ENCODE data around the gene MDM2.

Gene MDM2

DNA sequence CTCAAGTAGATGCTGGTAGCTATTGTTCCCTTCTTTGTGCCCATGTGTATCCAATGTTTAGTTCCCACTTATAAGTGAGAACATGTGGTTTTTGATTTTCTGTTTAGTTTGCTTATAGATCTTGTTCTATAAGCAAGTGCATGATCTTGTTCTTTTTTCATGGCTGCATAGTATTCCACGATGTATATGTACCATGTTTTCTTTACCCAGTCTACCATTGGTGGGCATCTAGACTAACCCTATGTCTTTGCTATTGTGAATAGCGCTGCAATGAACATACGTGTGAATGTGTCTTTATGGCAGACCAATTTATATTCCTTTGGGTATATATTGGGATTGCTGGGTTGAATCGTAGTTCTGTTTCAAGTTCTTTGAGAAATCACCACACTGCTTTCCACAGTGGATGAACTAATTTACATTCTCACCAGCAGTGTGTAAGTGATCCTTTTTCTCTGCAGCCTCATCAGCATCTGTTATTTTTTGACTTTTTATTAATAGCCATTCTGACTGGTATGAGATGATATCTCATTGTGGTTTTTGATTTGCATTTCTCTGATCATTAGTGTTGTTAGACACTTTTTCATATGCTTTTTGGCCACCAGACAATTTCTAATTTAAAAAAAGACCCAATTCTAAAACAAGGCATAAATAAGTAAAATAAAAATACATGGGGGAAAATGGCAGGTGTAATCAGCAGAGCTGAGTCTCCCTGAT lies 74.4 kb downstream of the MDM2 start:
- DNase-seq = no peak

DNA sequence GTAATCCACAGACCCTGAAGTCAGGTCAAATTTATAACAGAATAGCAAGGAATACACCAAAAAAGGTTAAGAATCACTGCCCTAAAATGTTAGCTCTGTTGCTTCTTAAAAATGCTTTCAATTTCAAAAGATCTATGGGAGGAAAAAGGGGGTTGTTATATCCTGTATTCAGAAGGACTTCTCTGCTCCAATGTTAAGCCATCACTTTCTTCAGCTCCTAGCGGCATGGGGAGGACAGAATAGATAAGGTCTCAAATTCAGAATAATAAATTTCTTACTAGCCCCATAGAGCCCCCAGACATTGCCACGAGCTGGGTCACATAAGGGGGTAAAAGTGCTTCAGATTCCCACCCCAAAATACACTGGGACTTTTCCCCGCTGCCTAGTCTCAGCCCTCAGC lies 75.2 kb downstream of the MDM2 start:
- no peak for DNase-seq

DNA sequence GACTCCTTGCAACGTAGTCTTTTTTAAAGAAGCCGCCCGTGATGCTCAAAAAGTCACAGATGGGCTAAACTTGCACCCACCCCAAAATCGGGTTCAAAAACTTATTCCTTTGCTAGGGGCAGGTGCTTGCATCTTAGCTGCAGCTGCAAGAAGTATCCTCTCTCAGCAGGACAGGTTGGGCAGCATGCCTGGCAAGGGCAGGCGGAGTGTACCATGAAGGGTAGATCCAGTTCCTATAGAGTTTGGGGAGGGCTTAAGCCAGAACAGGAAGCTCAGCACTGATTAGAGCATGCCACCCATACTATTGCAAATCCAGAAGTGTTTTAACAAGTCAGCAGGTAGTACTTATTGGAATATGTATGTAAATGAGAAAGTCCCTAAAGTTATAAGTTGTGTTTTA lies 76.3 kb downstream of the MDM2 start:
- no peak for DNase-seq

DNA sequence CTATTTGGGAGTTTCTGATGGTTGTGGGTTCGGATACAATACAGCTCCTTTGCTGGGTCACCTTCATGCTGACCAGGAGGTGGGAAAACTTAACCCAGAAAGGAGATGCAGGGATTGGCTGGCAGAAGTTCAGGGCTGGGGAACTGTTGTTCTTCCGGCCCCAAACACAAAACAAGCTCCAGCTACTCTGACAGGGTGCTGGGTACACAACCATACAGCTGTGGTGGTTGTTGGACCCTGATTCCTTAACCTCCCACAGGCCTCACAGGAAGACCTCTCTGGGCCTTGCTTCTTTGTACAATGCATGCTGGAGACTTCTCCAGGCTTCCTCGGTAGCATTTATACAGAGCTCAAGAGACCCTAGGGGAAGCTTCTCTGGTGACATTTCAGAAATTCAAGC lies 77.4 kb downstream of the MDM2 start:
- no peak for DNase-seq

DNA sequence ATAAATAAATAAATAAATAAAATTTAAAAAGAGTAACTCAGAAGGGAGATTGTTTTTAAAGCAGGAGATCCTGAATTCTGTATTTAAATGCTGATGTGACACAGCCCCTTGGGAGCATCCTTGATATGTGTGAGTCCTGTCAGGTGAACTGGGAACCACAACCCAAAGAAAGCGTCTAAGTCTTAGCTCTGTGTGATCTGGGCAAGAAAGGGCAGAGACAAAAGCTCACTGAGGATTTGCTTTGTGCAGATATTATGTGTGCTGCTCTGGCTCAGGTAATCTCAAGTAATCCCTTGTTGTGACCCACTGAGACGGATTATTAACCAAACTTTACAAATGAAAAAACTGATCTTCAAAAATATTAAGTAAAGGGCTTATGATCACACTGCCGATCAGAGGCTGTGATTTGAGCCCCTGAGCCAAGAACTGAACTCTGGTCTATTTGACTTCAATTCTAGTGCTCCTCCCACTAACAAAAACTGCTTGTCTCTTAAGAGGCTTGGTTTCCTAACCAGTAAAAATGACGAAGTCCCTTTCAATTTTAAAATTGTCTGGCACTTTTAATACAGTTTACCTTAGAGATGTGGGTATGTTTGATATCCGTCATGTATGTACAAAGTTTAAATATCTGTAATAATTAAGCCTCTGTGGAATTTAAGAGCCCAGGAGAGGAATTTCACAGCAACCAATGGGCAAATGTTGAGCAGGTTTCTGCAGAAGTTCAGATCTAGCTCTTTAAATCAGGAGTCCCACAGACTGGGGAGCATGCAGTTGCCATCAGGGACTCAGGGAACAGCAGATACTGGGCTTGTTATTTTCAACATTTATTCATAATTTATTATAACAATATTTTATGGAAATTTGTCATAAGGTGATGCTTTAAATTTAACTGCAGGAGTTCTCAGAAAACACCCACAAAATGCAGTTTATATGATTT lies 78.9 kb downstream of the MDM2 start:
- no peak for DNase-seq

DNA sequence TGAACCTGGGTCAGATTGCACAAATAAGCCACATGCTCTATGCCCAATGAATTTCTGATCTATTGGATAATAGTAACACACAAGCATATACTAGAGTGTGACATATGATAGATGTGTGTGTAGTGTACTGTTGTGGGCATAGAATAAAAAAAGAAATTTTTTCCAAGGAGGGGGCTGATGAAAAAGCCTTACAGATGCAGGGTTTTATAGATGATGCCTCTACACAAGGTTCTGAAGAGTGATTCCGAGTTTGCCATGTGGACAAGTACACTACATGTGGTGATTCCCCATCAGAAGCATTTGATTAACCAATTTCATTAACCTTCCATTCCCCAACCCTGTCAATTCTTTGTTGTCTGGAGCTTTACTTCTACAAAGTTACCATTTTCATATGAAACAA lies 79.7 kb downstream of the MDM2 start:
- no peak for DNase-seq

DNA sequence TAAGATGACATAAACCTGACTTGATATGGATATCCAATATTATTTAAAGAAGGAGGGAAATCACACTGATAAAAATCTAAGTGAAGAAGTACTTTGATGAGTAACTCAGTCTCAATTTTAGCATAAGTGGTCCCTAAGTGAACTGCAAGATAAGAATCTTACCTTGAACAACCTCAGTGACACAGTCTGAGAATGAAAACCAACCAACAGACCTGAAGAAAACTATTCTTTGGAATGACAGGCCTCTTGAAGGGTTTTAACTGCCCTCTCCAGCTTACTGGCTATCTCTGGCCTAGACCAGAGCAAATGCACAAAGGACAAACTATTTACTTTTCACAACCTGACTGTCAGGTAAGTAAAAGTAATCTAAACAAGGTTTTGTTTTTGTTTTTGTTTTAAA lies 80.3 kb downstream of the MDM2 start:
- no peak for DNase-seq

DNA sequence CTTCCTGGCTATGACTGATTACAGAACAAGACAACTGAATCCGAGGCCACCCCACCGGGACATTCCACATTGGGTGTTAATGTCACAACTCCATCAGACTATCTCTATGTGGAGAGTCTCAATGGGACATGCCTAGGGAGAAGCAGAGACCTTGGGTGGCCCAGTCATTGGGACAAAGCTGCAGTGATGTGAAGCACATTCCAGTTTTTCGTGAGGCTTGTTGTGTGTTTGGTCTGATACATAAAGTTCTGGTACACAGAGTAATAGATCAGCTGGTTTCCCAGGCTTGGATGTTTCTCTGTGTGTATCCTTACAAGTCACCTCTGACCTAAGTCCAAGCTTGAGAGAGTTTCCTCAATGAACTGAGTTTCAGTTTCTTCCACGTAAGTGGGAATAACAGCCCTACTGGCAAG lies 82.7 kb downstream of the MDM2 start:
- no peak for DNase-seq

DNA sequence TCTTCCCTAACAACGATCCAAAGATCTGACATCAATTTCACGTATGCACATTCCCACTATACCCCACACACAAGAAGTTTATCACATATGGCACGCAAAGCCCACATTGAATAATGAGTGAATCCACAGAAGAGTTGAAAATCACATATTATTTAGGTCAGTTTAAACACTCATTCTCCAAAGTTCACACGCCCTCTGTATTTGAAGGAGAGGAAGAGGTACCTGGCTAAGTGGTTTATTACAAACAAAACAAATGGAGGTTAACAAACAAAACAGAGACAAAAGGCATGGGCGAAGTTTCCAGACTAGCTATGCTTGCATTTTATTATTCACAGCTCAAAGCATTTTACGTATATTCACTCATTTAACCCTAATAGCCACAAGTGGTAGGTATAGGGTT lies 83.2 kb downstream of the MDM2 start:
- no peak for DNase-seq

DNA sequence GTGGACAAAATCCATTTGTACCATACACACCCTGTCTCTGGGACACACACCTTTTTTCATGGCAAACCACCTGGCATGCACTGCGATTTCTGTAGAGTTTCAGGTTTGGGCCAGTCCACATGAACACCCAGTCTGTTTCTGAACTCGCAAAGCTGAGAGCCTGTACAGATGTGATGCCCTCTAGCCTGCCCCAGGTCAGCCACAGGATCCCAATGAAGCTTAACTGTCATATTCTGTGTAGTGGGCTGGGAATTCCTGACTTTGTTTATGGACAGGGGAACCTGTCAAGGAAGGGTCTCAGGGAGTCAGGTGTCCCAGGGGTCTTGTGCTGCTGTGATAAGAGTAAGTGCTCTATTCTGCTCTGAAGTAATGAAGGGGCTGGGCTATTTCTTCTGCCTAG lies 85.2 kb downstream of the MDM2 start:
- DNase-seq = no peak

DNA sequence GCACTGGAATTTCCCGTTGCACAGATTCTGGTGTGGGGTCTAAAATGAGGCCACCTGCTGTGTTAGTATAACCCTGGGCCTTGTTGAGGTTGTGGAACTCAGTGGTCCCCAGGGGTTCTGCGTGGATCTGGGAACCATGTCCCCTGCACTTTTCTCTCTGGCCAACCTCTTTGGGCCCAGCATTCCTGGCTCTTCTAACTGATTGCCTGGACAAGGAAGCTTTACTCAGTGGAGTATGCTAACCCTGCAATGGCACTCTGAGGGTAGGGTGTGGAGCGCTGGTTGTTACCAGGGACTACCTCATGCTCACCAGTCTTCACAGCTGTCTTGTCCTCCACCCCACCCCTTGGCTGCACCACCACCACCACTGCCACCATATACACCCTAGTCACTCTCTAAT lies 85.8 kb downstream of the MDM2 start:
- no peak for DNase-seq

DNA sequence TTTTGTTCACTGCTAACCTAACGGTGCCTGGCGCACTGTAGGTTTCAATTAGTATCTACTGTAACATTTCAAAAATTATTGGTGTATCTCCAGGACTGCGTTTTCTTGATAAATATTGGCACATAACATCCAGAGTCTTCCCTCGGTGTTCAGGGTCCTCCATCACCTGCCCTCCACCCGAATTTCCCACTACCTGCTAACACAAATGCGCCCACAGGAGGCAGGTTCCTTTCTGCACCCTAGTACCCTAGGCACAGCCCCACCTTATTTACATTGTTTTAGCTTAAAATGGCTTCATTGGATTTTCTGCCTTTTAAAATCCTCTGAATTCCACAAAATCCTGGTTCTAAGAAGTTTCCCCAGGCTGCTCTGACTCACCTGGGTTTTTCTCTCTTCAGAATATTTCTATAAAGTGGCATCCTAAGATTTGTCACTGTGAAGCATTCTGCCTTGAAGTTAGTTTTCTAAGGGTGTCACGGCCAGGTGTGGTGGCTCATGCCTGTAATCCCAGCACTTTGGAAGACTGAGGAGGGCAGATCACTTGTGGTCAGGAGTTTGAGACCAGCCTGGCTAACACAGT lies 86.4 kb downstream of the MDM2 start:
- DNase-seq = no peak

DNA sequence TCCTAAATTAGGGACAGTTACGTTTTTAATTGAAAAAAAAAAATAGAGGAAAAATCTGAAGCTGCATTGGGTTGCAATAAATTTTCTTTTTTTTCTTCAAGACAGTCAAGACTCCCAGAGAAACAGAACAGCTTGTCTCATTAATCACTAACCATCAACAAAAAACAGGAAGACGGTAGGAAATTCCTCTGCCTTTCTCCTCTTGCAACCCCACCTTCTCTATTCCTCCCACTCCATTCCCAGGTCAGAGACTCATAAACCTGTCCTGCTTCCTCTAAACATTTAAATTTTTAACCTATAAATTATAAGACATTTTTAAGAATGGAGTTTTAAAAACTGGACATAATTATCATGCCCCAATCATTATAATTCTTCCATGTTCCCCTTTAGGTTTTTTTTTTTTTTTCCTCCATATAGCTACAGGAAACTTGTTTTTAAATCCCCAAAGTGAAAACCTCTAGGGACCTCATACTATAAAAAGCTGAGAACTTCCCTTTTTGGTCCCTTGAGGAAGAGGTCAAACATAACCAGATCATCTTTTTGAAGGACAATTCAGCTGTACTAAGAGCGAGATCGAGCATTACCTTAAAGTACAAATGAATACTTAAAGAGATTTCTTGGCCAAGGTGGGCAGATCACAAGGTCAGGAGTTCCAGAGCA lies 89.0 kb downstream of the MDM2 start:
- no peak for DNase-seq

DNA sequence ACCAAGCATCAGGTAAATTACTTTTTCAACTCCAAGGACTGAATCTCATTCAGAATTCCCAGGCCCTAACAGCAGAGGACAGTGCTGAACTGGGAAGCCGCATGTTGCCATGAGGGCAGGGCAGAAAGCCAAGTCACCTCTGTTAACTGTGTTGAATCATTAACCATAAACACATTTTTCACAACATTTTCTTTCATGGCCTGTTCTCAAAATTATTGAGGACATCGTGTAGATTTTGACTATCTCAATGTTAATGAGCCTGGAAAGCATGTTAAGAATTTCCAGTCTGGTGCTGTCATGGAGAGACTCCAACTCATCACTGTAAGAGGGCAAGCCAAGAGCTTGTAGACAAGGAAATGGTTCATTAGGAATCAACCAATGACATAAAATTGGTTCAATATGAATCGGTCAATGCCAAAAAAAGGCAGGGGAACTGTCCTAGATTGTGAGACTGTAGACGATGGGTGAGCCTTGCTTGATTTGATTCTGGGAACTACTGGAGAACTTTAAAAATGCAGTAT lies 91.3 kb downstream of the MDM2 start:
- DNase-seq = no peak

DNA sequence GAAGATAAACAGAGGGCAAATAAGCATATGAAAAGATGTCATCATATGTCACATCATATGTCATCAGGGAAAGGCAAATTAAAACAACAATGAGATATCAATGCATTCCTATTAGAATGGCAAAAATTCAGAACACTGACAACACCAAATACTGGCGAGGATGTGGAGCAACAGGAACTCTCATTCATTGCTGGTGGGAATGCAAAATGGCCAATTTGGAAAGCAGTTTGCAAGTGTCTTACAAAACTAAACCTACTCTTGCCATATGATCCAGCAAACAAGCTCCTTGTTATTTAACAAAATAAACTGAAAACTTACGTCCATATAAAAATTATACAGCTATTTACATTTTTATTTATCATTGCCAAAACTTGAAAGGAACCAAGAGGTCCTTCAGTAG lies 92.3 kb downstream of the MDM2 start:
- no peak for DNase-seq
